HG03457 (cell line): ENCODE measurements around the gene LAMTOR2.

ENCODE experiments used
- ATAC-seq: cut with Tn5 transposase; IDR thresholded peaks from one replicate; pipeline ENCODE4 v1.9.1; 2021; ENCODE audit warnings: moderate number of reproducible peaks; ENCODE audit not compliant: unreplicated experiment

LAMTOR2 gene

GRCh38 chr1:156074661-156075060, 20.1 kb downstream of the LAMTOR2 start:
- ATAC-seq, result no peak

- no peak for ATAC-seq
These were observed 20.6 kb downstream of the LAMTOR2 start for GRCh38 chr1:156075162-156075561.

DNA sequence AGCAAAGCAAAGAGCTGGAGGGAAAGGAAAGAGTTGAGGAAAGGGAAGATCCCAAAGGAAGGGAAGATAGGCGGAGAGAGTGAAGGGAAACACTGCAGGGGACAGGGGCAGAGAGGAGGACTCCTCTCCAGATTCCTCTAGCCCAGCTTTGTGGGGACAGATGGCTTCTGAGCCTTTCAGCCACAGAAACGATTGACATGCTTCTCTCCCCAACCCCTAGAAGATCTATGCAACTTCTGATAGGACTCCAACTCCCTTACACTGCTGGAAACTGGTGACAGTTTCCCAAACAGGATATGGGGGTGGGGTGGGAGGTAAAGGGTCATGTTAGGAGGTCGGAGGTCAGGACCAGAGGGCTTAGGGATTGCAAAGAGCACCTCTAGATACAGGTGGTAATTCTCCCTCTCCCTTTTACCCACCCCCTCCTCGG, 21.2 kb downstream of the LAMTOR2 start:
- no peak for ATAC-seq

DNA sequence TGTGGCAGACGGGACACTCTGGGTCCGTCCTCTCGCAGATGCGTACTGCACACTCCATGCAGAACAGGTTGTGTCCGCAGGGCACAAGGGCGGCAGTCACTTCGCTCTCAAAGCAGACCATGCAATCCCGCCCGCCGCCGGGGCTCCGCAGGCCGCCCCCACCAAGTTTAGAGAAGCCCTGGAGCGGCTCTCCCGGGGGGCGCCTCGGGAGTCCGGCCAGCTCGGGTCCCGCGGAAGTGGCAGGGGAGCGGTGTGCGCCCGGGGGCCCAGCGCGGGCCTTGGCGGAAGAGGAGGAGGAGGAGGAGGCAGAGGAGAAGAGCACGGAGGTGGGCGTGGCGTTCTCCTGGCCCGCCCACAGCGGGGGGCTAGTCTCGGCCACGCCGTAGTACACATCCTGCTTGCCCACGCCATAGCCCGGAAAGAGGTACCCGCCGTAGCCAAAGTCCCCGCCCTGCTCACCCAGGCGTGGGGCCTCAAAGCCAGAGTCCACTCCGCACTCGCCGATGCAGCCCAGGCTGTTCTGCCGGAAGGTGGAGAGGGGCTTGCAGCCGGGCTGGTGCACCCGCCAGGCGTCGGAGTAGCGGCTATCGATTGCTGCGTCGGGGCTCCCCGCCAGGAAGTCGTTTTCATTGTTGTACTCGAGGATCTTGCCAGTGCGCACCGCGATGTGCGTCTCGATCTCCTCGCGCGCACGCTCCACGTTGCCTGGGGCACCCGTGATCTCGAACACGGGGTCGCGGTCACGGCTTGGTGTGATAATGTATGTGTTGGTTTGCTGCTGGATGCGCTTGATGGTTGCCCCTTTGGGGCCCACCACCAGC, 22.2 kb downstream of the LAMTOR2 start:
- no peak for ATAC-seq

GRCh38 chr1:156077430-156077760, 22.8 kb downstream of the LAMTOR2 start:
- ATAC-seq, result no peak

DNA sequence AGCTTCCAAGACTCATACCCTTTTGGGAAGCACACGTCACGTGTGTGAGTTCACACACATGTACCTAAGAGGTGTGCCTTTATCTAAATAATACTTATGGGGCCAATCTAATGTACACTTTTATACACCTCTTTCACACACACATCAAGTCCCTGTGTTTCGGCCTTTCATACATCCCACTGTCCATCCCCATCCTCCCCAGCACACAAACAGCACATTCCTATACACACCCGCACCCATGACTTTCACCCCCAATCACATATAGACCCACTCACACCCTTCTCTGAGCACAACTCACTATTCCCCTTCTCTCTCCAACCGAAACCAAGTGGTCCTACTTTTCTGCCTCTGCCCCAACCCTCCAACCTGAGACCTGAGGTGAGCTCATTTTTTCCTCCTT, 24.1 kb downstream of the LAMTOR2 start:
- ATAC-seq, result no peak

- no peak for ATAC-seq
These were observed 25.2 kb downstream of the LAMTOR2 start for GRCh38 chr1:156079762-156080161.

DNA sequence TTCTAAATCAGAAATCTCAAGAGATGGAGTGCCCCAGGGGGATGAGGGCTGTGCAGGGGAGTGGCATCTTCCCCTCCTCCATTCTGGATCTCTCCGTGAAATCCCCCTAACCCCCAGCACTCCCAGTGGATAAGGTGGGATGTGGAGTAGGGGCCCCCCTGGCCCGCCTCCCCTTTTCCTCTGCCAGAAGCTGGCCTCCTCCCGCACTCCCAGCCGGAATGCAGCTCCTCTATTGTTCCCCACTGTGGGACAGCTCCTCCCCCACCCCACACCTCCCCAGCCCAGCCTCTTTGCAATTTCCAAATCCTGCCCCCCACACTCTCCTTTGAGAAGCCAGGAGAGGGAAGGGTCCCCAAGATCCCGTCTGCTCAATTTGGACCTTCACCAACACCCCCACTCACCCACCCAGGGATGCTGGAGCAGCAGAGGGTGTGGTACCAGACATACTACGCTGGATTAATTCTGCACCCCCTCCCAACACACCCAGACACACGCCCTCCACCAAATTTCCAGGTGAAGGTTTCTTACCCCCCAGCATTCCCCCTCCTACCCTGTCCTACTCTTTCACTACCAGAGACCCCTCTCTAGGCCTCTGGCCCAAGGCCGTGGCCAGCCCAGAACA, 25.8 kb downstream of the LAMTOR2 start:
- ATAC-seq, result no peak

DNA sequence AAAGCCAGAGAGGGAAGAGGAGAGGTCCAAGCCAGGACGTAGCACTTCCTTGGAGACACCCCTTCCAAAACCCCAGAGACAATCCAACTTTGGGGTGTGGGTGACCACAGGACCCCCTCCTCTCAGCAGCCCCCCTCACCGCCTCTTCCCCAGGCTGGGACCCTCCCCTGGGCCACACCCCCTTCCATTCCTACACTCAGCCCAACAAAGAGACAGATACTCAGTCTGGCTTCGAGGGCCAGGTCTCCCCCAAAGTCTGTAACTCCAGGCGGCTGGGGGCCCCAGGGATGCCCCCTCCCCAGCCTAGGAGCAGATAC, 26.2 kb downstream of the LAMTOR2 start:
- no peak for ATAC-seq

- ATAC-seq, result no peak
These were observed 26.8 kb downstream of the LAMTOR2 start for GRCh38 chr1:156081180-156081916.

- ATAC-seq, result no peak
These were observed 27.3 kb downstream of the LAMTOR2 start for GRCh38 chr1:156081917-156082308.

DNA sequence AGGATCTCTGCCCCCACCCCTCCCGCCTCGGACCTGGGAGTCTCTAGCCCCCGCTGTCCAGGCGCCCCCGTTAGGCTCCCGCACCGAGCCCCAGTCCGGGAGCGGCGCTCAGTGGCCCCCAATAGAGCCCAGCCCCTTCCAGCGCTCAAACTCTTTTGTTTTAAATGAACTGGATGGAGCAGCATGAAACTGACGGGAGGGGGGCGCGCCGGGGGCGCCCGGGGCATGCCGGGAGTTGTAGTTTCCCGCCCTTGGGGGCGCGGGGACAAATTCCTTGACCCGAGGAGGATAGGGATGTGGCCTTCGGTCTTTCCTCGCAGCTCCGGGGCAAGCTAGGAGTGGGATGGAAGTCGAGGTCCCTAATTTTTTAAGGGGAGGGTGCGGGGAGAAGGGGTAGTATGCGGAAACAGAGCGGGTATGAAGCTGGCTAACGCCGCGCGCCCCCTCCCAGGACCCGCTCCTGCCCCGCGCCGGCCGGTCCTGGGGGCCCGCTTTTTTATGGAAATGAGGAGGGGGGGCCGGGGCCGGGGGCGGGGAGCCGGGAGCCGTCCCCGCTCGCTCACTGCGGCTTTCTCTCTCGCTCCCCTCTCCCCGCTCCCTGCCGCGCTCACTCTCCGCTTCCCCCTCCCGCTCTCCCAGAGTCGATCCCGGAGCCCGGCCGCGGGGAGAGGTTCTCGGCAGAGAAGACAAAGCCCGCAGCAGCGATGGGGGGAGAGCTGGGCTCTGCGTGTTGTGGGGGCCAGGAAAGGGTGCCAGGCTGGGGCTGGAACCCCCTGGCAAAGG, 27.9 kb downstream of the LAMTOR2 start, which contains the start of gene MEX3A:
Gene MEX3A (minus strand): TSS at position 157 of the 783 bp plus-strand sequence. CDS start 467 bp downstream, outside the sequence.
- ATAC-seq, result no peak

DNA sequence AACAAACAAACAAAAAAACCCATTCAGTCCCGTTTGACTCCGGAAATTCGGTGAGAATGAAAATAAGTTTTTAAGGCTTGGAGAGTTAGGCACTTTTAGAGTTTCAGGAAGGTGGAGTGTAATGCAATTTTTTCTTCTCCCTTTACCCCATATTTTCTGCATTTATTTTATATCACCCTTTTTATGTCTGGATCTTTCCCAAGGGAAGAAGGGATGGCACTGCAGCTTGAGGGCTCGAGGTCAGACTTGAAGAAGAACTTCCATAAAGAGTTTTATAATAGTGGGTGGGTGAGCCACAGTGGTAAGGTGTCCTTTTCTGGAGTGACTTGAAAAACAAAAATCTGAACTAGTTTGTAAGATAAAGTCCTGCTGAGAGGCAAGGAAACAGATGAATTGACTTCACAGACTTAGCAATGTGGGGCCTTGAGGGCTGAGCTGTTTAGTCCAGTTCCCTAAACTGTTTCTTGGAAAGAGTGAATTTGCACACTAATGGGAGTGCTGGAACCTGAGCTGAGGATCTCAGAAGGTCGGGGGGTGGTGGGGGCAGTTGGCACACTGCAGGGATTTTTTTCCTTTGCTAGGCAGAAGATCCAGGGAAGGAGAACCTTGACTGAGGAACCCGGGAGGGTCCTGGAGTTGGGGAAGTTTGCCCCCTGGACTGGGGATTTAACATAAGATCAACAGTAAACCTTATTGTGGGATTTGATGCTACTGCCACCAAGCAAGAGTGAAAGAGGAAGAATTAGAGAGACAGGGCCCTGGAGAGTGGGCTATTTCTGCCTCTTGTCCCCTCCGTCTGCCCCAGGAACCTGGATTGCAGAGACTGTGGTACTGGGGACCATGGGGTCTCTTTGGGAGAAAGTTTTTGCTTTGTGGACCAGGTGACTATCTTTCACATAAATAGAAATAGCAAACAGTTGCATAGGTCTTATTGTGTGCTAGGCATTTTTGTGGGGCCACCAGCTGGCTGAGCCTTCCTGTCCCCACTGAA, 29.5 kb downstream of the LAMTOR2 start:
- ATAC-seq, result no peak

GRCh38 chr1:156086256-156086662, 31.7 kb downstream of the LAMTOR2 start:
- ATAC-seq, result no peak

- ATAC-seq, result no peak
These were observed 35.1 kb downstream of the LAMTOR2 start for GRCh38 chr1:156089704-156090103.

DNA sequence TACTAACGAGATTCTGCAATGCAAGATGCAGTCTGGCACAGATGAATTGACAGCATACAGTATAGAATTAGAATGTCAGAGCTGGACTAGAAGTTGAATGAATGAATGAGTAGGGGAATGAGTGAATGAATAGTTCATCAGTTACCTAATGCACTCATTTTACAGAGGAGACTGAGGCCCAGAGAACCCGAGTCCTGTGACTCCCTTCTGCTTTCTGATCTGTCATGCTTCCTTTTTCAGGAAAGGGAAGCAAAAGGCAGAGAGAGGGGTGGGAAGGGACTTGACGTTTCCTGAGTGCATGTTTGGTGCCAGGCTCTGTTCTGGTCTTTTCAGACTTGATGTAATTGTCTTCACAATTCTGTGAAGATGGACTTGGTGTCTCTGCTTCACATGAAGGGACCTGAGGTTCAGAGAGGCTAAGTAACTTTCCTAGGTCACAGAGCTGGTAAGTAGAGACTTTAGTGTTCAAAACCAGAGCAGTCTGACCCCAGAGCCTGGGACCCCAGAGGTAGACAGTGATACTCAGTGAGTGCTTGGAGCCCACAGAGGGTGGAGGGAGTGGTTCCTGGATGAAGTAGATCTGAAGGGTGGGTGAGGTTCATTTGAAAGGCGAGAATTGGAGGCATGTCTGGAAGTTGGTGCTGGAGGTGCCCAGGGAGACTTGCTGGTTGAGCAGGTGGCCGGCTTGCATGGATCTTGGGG, 35.7 kb downstream of the LAMTOR2 start:
- no peak for ATAC-seq

DNA sequence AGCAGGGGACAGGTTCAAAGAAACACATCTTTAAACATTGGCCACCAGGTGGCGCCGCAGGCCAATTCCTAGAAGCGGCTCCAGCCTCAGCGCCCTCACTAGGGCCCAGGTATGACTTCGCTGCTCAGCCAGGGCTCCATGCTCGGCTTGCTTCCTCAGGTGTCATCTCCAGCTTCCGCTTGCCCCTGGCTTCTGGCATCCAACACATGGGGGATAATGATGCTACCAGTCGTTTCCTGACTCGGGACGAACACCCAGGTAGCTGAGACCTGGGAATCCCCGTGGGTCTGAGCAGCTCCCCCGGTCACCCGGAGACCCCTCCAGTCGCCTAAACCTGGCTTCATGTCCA, 36.2 kb downstream of the LAMTOR2 start:
- ATAC-seq, result no peak

DNA sequence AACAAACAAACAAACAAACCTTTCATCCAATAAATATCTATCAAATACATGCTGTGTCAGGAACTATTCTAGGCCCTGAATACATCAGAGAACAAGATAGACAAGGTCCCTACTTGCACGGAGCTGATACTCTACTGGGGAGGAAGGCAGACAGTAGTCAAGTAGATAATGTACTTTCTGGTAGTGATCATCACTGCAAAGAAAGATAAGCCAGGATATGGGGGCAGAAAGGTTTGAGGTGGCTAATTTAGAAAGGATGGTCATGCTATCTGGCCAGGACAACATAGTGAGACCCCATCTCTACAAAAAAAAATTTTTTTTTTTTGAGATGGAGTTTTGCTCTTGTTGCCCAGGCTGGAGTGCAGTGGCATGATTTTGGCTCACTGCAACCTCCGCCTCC, 37.0 kb downstream of the LAMTOR2 start:
- no peak for ATAC-seq

DNA sequence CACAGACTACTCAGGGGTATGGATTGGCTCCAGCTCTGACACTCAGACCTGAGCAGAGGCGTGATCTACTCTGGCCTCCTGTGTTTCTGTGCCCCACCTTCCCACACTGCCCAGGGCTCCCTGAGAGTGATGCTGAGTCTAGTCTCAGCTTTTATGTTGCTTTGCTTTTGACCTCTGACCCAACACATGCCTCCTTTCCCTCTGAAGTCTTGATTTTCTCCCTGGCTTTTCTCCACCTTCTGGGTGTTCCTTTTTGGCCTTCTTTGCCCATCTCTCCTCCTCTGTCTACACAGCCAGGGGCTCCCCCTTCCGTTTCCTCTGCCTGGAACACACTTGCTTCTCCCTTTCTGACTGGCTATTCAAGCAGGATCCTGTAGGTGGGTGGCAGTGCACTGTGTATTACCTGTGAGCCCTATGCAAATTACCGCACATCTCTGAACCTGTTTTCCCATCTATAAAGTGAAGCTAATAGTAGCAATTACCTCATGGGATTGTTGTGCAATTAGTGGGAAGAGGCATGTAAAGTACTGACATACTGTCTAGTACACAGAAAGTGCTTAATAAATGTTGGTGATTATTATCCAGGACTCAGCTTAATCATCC, 41.4 kb downstream of the LAMTOR2 start:
- no peak for ATAC-seq
